ENCODE data around the gene NDUFB1.

NDUFB1 gene

DNA sequence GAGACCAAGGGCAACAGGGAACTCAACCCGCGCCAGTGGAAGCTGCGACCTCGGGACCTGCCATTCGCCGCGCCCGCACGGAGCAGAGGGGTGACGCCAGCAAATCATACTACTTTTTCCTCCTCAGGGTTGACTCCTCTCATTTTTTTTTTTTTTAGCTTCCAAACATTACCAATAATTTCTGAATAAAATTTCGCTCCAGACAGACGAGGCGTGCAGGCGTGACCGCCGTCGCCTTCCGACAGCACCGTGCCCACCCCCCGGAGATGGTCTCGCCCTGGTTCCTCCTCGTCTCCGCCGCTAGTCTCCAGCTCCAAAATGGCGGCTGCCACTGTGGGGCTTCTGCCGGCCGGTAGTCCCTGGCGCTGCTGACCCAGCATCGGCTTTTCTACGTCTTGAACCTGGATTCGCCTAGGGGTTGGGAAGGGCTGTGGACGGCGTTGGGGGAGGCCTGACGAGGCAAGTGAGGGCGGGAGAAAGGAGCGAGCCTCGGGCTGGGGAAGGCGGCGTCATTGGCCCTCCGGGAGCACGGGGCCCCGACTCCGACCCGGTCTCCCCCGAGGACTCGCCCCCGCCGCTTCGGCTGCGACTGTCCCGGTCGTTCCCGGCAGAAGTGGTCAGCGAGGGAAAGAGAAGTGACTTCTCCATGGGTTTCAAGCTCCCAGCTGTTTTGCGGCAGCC is at the start of gene NDUFB1, which contains the start of gene CPSF2:
Gene NDUFB1 (minus strand): TSS at position 37 of the 681 bp plus-strand sequence. CDS start 4,069 bp downstream, outside the sequence.
Gene CPSF2 (plus strand): TSS at position 300 of the 681 bp plus-strand sequence. CDS start 9,016 bp downstream, outside the sequence.
- DNase-seq: peak; percentile 84

DNA sequence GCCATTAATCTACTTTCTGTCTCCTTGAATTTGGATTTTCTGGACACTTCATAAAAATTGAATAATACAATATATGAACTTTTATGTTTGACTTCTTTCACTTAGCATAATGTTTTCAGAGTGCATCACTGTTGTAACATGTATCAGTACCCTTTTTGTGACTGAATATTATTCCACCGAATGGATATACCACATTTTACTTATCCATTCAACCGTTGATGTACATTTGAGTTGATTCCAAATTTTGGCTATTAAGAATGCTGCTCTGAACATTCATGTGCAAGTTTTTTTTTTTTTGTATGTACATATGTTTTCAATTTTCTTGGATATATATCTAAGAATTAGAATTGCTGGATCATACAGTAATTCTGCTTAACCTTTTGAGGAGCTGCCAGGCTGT is 43.5 kb upstream of the NDUFB1 start:
- DNase-seq: no peak

DNA sequence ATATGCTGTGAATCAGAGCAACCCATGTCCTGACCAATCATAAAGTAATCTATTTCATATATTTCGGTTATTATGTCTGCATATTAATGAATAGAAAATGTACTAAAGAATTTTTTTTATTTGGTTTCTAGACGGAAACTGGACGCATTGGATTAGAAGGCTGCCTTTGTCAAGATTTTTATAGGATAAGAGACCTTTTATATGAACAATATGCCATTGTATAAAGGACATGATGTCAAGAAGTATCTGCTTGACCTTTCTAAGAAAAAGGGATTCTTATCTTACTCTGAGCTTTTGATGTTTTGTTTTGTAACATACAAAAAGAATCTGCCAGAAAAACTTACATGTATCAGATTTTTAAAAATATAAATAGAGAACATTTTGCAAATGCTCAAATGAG is 40.0 kb upstream of the NDUFB1 start:
- no peak for DNase-seq

DNA sequence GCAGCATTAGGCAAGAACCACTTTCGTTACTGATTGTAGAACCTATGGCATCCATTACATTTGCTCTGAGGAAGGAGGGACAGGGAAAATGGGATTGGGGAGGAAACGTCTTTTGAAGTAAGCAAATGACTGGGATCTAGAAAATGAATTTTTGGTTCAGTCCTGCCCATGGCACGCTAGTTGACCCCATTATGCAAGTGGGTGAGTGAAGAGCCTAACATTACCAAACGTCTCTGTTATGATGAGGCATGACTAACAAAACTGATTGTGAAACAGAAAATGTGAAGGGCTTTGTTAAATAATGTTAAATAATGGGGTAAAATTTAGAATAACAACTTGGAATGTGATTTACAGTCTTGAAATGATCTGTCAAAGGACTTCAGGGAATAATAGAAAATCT is 39.1 kb upstream of the NDUFB1 start:
- DNase-seq: peak; percentile 82

DNA sequence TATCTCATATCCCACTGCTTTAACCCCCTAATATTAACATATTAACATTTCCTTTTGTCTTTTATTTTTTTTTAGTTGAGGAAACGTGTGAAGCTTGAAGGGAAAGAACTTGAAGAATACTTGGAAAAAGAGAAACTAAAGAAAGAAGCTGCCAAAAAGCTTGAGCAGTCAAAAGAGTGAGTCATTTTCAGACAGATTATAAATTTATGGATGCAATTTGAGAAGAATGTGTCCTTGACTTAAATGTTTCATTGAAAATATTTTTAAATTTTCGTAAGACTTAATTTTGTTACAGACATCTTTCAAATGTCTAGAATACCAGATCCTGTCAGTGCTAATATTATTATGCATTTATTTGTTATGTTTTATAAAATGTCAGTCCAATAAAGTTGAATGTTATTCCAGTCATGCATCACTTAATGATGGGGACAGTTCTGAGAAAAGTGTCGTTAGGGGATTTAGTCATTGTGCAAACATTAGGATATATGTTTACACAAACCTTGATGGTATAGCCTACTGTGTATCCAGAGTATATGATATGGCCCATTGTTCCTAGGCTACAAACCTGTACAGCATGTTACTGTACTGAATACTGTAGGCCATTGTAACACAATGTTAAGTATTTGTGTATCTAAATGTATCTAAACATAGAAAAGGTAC is 32.9 kb upstream of the NDUFB1 start:
- peak; percentile 32 for DNase-seq

DNA sequence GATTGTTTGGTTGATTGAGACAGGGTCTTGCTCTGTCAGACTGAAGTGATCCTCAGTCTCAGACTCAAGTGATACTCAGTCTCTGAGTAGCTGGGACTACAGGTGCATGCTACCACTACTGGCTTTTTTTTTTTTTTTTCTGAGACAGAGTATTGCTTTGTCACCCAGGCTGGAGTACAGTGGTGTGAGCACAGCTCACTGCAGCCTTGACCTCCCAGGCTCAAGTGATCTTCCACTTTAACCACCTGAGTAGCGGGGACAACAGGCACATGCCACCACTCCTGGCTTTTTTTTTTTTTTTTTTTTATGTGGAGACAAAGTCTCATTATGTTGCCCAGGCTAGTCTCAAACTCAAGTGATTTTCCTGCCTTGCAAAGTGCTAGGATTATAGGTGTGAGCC is 32.1 kb upstream of the NDUFB1 start:
- DNase-seq: no peak

DNA sequence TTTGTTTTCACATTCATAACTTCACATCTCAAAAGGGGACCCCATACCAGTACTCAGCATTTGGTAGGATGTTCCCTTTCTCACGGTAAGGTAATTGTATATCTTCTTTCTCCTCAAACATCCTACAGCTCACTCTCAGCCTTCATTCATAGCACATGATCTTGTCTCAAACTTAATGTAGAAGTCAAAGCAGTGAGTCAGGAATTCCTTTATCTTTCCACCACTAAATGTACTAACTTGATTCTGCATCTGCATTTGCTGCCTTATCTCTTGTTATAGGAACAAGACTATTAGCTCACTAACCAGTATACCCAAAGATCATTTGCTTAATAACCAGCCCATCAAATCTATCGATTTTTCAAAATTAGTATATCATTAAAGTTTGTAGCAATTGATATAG is 23.2 kb upstream of the NDUFB1 start:
- peak; percentile 19 for DNase-seq

DNA sequence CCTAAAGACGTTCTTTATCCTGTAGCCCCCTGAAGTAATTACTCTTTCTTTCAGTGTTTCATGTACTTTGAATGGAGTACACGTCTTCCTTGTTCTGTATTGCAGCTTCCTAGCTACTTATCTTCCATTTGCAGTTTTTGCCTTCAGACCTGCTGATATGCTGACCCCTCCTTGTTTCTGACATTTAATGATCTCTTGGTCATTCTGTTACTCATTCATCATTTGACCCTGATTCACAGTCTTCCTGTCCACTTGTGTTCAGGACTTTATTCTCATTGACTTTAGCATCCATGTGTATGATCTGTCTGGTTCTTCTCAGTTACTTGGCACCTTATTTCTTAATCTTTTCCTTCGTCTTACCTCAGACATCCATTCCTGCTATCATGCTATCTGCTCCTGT is 22.5 kb upstream of the NDUFB1 start:
- DNase-seq: no peak

DNA sequence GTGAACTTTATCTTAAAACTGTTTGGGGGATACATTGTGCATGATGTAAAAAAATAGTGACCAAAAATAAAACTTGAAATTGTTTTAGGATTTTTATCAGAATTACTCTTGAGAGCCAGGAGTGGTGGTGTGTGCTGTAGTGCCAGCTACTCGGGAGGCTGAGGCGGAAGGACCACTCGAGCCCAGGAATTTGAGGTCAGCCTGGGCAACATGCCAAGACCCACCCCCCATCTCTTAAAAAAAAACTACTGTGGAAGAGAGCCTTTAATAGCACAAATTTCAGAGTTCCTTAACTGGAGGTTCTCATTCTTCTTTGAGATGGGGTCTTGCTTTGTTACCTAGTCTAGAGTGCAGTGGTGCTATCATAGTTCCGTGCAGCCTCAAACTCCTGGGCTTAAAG is 21.8 kb upstream of the NDUFB1 start:
- DNase-seq: peak; percentile 15

DNA sequence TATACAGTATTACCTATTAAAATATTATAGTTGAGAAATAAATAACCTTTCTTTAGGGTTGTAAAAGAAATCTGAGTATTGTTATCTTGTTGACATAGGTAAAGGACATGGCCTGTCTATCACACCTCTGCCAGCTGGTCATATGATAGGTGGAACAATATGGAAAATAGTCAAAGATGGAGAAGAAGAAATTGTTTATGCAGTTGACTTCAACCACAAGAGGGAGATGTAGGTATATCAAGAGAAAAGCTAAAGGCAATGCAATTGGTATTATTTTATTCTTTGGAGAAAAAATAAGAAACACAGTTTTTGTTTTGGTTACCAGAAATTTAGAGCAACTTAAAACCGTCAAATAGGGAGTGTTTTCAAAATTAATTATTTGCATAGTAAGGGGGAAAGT is 13.8 kb upstream of the NDUFB1 start:
- peak; percentile 44 for DNase-seq

DNA sequence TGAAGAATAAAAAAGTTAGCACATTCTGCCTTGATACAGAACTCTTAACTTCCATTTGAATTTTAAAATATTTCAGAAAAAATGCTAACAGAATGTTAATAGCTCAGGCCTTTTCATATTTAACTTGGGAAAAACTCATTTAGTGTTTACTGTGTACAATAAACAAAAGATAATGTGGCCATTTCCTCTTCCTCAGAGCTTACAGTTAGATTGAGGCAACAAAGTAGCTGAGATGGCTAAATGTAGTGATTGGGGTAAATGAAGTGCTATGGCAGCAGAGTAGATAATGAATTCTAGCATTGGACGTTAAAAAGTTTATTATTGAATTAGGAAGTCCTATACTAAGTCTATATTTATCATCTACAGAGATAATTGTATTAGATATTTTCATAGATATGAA is 12.9 kb upstream of the NDUFB1 start:
- DNase-seq: no peak

DNA sequence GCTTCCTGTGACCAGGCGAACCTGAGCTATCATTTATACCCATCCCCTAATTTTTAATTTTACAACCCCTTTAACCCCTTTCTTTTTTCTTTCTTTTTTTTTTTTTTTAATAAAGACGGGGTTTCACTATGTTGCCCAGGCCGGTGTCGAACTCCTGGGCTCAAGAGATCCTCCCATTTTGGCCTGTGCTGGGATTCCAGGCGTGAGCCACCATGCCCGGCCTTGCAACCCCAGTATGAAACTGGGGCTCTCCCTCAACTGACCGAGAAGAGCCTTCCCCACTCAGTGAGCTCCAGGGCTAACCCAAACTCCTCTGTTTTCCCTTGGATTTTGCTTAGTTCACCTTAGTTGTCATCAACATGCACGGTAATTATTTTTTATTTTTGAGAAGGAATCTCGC is 1.3 kb upstream of the NDUFB1 start:
- DNase-seq: peak; percentile 11

DNA sequence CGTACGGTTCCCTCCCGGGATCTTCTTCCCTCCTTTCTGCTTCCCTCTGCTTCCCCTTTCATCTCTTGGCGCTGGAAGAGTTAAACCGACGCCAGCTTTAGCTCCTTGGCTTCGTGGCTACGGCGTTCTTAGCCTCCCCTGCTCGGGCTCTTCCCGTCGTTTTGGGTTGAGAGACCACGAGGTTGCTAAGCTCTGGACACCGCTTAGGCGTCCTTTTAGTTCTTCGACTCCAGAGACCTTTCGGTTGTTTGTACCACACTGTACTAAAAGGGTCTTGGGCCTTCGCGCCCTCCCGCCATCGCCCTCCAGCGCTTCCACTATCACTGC is 808 bp upstream of the NDUFB1 start:
- peak; percentile 33 for DNase-seq

DNA sequence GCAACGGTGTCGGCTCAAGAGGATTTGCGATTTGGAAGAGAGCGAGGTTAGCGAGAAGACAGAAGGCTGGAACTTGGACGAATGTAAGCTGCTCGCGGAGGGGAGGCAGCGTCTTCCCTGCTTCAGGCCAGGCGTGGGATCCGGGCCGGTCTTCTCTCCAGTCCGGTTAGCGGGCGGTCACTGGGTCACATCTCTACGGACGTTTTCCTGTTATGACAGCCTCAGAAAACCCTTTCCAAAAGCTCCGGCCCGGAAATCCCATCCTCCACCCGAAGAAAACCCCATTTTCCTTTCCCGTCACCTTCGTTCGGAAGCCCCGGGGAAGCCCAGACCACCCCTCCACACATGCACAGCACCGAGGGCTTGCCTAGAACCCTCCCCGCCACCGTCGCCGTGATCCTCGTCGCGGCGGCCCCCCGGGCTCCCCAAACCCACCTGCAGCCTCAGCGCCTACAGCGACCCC is 268 bp downstream of the NDUFB1 start:
- peak; percentile 26 for DNase-seq

DNA sequence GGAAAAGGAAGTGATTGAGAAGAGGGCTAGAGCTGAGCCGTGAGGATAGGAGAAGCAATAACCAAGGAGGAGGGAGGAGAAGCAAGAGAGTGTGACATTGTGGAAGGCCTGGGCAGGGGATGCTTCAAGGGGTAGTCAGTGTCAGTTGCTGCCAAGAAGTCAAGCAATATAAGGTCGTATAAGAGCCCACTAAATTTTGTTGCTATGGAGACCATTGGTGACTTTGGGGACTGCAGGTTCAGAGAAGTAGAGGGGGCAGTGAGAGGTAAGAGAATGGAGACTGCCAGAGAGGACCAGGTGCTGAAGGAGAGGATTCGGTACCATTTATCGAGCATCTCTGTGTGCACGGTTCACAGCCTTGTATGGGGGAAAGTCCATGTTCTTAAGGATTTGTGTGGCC is 12.0 kb downstream of the NDUFB1 start:
- no peak for DNase-seq

DNA sequence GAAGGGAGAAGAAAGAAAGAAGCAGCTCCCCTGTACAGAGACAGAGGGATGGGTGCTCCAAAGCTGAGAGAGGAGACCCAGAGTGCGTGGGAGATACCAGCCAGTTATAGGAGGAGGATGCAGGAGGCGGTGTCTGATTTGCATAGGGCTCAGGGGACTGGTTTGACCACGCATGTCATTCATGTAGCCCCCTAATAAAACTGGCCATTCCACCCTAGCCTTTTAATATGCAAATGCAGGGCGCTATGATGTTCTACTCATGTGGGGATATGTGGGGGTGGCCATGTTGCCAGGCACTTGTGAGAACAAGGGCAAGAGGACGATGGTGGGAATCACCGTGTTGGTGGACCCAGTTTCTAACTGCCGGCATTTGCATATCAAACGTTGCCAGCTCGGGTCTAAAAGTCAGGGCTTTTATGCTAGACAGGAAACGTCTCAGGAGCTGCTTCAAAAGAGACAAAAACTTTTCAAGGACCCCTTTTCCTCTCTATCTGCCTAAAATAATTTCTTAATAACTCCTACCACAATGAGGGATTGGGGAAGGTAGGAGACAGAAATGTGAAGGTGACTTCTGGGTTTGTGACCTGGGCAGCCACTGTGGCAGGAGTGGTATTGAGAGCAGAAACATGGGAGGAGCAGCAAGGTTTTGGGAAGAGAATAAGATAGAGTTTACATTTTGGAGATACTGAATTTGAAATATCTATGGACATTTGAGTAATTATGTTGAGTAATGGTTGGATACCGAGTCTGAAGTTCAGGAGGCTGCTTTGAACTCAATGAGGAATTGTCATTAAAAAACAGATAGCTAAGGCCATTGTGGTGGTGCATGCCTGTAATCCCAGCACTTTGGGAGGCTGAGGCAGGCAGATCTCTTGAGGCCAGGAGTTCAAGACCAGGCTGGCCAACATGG is 12.9 kb downstream of the NDUFB1 start:
- DNase-seq: no peak

DNA sequence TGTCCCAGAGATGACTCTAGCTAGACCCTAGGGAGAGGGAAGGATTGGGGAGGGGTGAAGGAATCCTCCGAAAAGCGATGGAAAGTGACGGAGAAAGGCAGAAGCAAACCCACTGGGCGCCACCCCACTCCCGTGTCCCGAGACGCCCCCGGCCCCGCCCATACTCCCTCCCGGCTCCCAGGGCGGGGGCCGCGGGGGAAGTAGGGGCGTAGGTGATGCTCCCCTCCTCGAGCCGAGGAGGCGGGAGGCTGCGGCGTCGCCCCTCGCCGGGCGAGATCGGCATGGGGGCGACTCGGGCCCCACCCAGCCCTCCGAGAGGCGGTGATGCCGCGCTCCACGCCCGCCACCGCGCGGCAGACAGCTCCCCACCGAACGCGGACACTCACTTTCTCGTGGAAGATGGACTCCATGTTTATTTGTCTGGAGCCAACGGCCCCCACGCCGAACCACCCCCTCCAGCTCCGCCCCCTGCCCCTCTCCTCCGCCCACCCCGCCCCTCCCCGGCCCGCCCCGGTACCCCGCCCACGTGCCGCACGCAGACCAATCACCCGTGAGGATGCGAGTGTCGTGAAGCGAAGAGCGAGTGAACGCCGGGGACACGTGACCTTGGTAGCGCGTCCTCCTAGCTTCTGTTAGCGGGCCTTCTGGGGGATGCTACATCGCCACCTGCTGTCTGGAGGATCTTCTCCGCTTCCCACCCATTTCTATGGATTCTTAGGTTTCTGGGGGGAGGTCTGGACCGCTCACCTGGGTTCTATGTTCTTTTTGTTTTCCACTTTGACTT is 15.2 kb downstream of the NDUFB1 start, which contains the start of gene ATXN3:
Gene ATXN3 (minus strand): TSS at position 440 of the 784 bp plus-strand sequence. CDS start 30 bp downstream, at position 410.
- DNase-seq: peak; percentile 99

DNA sequence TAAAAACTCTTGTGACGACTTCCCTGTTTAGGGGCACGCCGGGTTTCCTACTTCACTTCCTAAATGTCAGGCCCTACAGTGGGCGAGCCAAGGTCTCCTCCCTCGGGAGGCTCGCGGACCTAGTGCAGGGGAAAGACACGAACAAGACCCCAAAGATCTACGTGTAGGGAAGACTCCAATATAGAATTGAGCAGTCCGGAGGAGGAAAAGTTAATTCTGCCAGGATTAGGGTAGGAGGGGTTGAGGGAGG is 15.7 kb downstream of the NDUFB1 start:
- DNase-seq: no peak

DNA sequence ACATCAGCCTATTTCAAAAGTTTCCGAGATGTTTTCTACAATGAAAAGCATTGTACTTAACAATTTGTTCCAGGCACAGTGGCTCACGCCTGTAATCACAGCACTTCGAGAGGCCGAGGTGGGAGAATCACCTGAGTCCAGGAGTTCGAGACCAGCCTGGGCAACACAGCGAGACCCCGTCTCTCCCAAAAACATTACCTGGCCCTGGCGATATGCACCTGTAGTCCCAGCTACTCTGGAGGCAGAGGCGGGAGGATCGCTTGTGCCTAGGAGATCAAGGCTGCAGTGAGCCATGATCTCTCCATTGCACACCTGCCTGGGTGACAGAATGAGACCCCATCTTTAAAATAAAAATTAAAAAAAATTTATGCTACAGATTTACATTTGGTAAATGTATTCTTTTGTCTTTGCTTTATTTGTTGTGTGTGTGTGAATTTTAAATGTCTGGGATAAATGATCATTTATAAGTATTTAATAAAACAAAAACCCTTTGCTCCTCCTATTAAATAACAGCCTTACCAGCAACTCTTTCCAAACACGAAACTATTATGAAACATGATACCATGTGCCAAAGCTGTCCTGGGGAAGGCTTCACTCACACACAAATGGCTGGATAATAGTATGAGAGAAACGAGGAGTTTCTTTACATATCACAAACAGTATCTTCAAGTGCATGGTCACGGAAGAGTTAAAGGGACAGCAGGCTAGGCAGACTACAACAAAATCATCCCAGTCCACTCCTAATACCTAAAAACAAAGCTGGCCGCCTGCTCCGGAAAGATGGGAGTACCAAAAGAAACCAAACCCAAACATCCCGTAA is 16.2 kb downstream of the NDUFB1 start:
- no peak for DNase-seq

DNA sequence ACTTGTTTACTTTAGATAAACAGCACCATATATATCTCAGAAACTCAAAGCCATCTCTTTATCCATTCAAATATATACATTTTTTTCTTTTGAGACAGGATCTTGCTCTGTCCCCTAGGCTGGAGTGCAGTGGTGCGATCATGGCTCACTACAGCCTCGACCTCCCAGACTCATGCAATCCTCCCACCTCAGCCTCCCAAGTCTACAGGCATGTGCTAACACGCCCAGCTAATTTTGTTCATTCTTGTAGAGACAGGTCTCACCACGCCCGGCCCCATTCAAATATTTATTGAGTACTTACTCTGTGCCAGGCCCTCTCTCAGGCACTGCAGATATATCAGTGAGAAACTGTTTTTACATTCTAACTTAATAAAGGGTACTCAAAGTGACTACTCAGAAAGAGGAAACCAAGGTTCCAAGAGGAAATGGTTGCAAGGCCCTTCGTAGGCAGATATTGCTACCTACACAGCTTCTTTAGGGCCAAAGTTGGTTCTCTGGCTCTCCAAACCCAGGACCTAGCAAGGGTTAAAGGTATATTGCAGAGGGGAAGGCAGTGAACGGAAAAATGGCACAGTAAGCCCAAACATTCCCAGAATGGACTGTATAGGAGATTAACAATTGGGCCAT is 18.0 kb downstream of the NDUFB1 start:
- DNase-seq: no peak

DNA sequence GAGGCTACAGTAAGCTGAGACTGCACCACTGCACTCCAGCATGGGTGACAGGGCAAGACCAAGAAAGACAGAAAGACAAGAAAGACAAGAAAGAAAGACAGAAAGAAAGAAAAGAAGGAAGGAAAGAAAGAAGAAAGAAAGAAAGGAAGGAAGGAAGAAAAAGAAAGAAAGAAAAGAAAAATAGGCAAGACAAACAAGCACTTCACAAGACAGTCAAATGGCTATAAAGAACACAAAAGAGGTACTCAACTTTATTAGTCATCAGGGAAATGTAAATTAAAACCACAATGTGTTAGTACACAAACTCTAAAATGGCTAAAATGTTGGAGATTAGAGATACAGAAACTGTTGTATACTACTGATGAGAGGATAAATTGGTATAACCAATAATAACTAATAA is 21.7 kb downstream of the NDUFB1 start:
- DNase-seq: no peak

DNA sequence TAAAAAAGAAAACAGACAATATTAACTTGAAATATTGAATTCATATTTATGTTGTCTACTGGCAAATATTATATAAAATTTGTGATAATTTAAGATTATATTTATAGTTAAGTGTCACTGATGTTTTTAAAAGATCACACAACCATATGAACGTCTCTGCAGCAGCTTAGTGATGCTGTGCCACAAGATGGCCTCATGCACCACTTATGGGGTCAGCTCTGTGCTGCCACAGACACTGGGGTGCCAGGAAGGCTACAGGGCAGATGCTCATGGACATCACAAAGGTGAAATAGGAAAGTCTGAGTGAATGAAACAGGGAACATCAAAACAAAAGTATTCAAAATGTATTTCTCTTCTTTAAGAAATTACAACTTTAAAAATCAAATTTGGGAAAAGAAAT is 28.2 kb downstream of the NDUFB1 start:
- DNase-seq: no peak

All from fibroblast of skin of right biceps (primary cell).